Measurements from ENCODE around the gene LMBRD2. TPM values are rescaled to one million over a fixed set of nuclear protein-coding genes. Genes with fewer than 3 reads are reported as not detected.
"Not testable (repeated sequence)": the region's sequence is repeated elsewhere in the genome, so short reads cannot be mapped to it uniquely, and the experiment has no call there.

Gene LMBRD2
- total RNA-seq, 1 donor, result 22.1 TPM

DNA sequence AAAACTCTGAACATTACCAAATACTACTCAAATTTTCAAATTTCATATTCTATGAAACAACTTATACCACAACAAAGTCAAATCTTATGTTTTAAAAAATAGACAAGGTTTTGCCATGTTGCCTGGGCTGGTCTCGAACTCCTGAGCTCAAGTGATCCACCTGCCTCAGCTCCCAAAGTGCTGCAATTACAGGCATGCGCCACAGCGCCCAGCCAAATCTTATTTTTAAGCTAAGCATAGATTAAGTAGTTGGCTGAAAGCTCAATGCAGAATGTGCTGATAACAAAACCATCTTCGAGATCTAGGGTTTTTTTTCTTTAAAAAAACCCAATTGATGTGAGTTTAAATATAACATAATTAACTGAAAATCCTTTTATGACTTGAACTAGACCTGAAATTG is 6.4 kb downstream of the LMBRD2 start:
- DNase-seq (ENCODE audit: low read depth), result no peak
- H3K4me3 ChIP-seq (ENCODE audit: low read depth, low read length), result no peak overlapping the region
- TF ChIP-seq, protein P1, sequence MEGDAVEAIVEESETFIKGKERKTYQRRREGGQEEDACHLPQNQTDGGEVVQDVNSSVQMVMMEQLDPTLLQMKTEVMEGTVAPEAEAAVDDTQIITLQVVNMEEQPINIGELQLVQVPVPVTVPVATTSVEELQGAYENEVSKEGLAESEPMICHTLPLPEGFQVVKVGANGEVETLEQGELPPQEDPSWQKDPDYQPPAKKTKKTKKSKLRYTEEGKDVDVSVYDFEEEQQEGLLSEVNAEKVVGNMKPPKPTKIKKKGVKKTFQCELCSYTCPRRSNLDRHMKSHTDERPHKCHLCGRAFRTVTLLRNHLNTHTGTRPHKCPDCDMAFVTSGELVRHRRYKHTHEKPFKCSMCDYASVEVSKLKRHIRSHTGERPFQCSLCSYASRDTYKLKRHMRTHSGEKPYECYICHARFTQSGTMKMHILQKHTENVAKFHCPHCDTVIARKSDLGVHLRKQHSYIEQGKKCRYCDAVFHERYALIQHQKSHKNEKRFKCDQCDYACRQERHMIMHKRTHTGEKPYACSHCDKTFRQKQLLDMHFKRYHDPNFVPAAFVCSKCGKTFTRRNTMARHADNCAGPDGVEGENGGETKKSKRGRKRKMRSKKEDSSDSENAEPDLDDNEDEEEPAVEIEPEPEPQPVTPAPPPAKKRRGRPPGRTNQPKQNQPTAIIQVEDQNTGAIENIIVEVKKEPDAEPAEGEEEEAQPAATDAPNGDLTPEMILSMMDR (IDR thresholded peaks at IDR 0.05; ENCODE audit: insufficient read depth, low read length), result no peak

DNA sequence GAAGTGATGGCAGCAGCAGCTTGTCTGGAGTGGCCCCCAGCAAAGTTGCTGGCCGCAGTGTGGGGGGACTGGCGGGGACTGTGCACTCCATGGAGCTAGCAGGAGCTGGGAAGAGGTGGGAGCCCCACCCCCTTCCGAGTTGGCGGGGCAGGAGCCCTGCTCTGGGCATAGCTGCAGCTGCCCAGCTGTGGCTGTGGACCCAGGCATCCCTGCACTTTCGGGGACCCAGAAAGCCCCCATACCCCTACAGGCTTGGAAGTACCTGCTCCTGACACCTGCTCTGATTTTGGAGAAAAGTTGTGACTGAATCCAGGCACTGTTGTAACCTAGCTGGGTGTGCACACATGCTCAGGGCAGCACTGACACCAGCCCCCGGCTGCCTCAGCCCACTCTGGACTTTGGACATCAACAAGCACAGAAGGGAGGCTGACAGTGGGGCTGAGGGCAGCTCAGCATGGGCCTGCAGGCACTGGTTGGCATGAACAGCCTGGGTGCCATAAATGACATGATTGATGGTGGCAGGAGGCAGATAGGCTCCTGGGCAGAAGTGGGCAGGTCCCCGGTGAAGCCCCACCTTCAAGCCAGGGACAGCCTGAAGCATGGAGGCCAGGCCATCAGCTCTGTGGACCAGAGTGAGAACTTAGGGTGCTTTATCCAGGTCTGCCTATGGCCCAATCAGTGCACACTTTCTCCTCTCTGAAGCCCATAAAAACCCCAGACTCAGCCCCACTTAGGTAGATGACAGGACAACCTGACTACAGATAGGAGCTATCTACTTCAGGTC is 12.6 kb downstream of the LMBRD2 start:
- DNase-seq (ENCODE audit: low read depth), result no peak
- TF ChIP-seq, protein P1 (IDR thresholded peaks at IDR 0.05; ENCODE audit: insufficient read depth, low read length), result no peak
- H3K4me3 ChIP-seq (ENCODE audit: low read depth, low read length), result no peak overlapping the region

DNA sequence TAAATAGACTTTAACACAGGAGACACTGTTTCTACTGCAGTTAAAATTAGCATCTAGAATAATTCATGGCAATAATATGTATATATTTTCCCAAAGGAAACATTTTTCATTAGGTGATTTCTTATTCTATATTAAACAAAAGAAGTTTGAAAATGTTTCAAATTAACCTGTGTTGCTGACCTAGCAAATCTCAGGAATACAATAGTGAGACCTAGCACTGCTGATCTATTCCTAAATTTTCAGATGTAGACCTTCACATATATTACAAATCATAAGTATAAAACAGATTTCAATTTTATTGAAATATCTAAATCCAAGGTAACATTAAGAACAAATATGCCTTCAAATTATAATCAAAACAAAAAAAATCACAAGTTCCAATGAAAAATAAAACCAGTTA is 15.1 kb downstream of the LMBRD2 start:
- no peak overlapping the region for H3K4me3 ChIP-seq (ENCODE audit: low read depth, low read length)
- TF ChIP-seq, protein P1 (IDR thresholded peaks at IDR 0.05; ENCODE audit: insufficient read depth, low read length), result no peak
- no peak for DNase-seq (ENCODE audit: low read depth)

DNA sequence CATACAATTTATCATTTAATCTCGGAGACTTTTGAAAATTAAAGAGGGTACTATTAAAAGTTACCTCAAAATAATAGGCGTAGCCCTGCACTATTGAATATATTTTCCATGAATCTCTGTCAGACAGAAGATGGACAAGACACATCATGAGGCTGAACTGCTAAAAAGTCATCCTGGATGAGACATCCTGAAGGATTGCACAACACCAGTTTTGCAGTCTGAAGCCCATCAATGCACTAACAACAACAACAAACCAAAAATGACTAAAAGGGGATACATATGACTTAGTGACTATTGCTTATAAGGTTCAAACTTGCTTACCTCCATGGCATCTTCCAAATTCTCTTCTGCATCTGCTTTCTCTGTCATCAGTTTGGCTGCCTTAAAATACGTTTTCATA is 15.7 kb downstream of the LMBRD2 start:
- H3K4me3 ChIP-seq (ENCODE audit: low read depth, low read length), result no peak overlapping the region
- no peak for DNase-seq (ENCODE audit: low read depth)
- TF ChIP-seq, protein P1 (IDR thresholded peaks at IDR 0.05; ENCODE audit: insufficient read depth, low read length), result no peak

DNA sequence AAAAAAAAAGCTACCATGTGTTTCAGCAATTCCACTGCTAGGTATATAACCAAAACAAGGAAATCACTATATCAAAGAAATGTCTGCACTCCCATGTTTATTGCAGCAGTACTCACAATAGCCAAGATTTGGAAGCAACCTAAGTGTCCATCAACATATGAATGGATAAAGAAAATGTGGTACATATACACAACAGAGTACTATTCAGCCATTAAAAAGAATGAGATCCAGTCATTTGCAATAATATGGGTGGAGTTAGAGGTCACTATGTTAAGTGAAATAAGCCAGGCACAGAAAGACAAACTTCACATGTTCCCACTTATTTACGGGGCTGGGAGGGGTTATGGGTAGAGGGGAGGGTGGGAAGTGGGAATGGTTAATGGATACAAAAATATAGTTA is 18.7 kb downstream of the LMBRD2 start:
- not testable (repeated sequence) for H3K4me3 ChIP-seq (ENCODE audit: low read depth, low read length); DNase-seq (ENCODE audit: low read depth)

DNA sequence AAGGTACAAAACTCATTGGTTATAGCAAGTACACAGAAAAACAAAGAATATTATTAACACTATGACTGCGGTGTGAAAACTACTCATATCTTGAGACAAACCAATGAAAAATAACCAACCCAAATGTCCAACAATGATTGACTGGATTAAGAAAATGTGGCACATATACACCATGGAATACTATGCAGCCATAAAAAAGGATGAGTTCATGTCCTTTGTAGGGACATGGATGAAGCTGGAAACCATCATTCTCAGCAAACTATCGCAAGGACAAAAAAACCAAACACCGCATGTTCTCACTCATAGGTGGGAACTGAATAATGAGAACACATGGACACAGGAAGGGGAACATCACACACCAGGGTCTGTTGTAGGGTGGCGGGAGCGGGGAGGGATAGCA is 22.0 kb downstream of the LMBRD2 start:
- not testable (repeated sequence) for H3K4me3 ChIP-seq (ENCODE audit: low read depth, low read length); DNase-seq (ENCODE audit: low read depth)

DNA sequence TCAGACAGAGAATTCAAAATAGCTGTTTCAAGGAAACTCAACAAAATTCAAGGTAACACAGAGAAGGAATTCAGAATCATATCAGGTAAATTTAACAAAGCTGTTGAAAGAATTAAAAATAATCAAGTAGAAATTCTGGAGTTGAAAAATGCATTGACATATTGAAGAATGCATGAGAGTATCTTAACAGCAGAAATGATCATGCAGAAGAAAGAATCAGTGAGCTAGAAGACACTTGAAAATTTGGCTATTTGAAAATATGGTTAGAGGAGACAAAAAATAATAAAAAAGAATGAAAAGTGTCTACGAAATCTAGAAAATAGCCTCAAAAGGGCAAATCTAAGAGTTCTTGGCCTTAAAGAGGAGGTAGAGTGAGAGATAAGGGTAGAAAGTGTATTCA is 22.9 kb downstream of the LMBRD2 start:
- no peak overlapping the region for H3K4me3 ChIP-seq (ENCODE audit: low read depth, low read length)
- TF ChIP-seq, protein P1 (IDR thresholded peaks at IDR 0.05; ENCODE audit: insufficient read depth, low read length), result no peak
- DNase-seq (ENCODE audit: low read depth), result no peak

DNA sequence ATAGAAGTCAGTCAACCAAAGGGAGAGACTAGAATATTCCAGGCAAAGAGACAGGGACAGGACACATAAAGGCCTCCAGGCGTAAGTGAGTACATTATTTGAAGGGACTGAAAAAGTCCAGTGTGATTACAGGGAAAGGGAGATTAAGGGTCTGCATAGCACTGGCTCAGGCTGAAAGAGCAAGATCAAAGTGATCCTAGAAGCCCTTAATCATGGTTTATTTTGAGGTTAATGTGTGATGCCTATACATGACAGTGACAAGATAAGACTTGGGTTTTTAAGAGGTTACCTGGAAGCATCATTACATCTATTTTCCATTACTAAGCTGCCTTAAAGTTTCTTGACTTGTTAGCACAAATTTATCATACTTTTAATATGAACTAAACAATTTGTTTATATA is 25.8 kb downstream of the LMBRD2 start:
- no peak for DNase-seq (ENCODE audit: low read depth)
- TF ChIP-seq, protein P1 (IDR thresholded peaks at IDR 0.05; ENCODE audit: insufficient read depth, low read length), result no peak
- H3K4me3 ChIP-seq (ENCODE audit: low read depth, low read length), result no peak overlapping the region

Measured in fibroblast of the aortic adventitia (primary cell).